Peyer's patch (tissue), 4 donors: Measurements from ENCODE around the gene JAML. TPM values are rescaled to one million over a fixed set of nuclear protein-coding genes. Genes with fewer than 3 reads are reported as not detected.

Source experiments
- DNase-seq, 3 donors: peaks; one replicate each; pipeline ENCODE4 v3.0.0-alpha.2; 2017 to 2019
- H3K27ac ChIP-seq, 4 donors: fragments of 200-600 bp; sonication (generic); one replicate each; pipeline ENCODE4 v1.5.1; 2016 to 2019
- H3K27me3 ChIP-seq, 2 donors: fragments of 200-600 bp; sonication (generic); one replicate each; pipeline ENCODE4 v1.5.1; 2019
- H3K36me3 ChIP-seq, 3 donors: fragments of 200-600 bp; sonication (generic); one replicate each; pipeline ENCODE4 v1.5.1; 2016 to 2019
- H3K4me1 ChIP-seq, 4 donors: fragments of 200-600 bp; sonication (generic); one replicate each; pipeline ENCODE4 v1.5.1; 2016 to 2019
- H3K4me3 ChIP-seq, 4 donors: fragments of 200-600 bp; sonication (generic); 1 replicate in 3 of 4; 2 replicates in 1 of 4; pipeline ENCODE4 v1.5.1; 2016 to 2019; ENCODE audit warnings: mild to moderate bottlenecking in 1 of 4
- H3K9me3 ChIP-seq, 4 donors: fragments of 200-600 bp; sonication (generic); one replicate each; pipeline ENCODE4 v1.5.1; 2016 to 2019; ENCODE audit warnings: mild to moderate bottlenecking in 1 of 4
- POLR2A ChIP-seq, 2 donors: fragments of 450-650 bp; IDR thresholded peaks; one replicate each; pipeline ENCODE4 v1.5.1; 2017; ENCODE audit warnings: antibody characterized with exemption in 2 of 2, mild to moderate bottlenecking in 2 of 2, moderate library complexity in 2 of 2
- total RNA-seq, 4 donors: library from RNA; depleted of rRNA; stranded (reverse); fragments of >200 nt; gene quantifications; one replicate each; pipeline ENCODE4 v1.1.0, GENCODE V29; 2016
- TF ChIP-seq, protein P1 (sequence below), 6 experiments: fragments of 450-650 bp in 4 of 6; fragments of 200-600 bp in 2 of 6; sonication (generic) in 1 of 6; IDR thresholded peaks; one replicate each; pipeline ENCODE4 v1.5.1; 2017 to 2019; ENCODE audit warnings: antibody characterized with exemption in 6 of 6, mild to moderate bottlenecking in 3 of 6, moderate library complexity in 1 of 6

JAML gene
- total RNA-seq, 4 donors from 2014 or later: 7.5 to 83.3 (median 14.4) TPM

DNA sequence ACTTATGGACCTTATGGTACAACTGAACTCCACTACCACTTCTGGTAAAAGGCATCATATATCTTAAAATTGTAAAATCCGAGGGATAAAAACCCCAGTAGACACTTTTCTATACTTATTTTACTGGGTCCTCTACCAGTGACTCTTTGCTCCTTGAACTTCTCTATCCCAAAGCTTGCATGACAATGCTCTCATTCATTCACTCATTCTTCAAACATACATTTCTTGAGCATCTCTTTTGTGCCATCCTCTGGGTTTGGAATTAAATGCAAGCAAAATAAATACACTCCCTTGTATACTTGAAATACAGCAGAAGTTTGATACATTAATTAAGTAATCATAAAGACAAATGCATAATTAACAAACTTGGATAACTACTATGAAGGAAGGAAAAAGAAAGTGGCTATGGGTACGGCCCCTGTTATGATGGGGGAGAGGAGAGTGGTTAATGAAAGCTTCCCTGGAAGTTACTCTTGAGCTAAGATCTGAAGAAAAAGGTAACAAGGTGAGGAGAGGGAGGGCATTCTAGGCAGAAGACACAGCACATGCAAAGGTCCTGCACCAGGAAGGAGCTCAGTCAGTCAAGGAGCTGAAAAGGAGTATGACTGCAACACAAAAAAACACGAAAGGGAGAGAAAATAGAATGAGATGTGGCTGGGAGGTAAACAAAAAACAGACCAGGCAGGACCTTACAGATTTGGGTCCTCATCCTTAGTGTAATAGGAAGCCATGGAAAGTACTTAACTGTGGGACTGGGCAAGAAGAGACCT is 19.4 kb upstream of the JAML start:
- no peaks in the 10 kb centered on the region for H3K36me3 ChIP-seq
- no peak overlapping the region for H3K27ac ChIP-seq
- peaks cover 0 to 19% (median 3%) of the 10 kb centered on the region in 4 donors for H3K4me1 ChIP-seq
- TF ChIP-seq POLR2A (IDR thresholded peaks at IDR 0.05): no peak
- TF ChIP-seq, protein P1, sequence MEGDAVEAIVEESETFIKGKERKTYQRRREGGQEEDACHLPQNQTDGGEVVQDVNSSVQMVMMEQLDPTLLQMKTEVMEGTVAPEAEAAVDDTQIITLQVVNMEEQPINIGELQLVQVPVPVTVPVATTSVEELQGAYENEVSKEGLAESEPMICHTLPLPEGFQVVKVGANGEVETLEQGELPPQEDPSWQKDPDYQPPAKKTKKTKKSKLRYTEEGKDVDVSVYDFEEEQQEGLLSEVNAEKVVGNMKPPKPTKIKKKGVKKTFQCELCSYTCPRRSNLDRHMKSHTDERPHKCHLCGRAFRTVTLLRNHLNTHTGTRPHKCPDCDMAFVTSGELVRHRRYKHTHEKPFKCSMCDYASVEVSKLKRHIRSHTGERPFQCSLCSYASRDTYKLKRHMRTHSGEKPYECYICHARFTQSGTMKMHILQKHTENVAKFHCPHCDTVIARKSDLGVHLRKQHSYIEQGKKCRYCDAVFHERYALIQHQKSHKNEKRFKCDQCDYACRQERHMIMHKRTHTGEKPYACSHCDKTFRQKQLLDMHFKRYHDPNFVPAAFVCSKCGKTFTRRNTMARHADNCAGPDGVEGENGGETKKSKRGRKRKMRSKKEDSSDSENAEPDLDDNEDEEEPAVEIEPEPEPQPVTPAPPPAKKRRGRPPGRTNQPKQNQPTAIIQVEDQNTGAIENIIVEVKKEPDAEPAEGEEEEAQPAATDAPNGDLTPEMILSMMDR (IDR thresholded peaks at IDR 0.05): no peak
- H3K9me3 ChIP-seq: no peaks in the 10 kb centered on the region
- DNase-seq: no peak
- no peak overlapping the region for H3K4me3 ChIP-seq
- H3K27me3 ChIP-seq: no peaks in the 10 kb centered on the region

DNA sequence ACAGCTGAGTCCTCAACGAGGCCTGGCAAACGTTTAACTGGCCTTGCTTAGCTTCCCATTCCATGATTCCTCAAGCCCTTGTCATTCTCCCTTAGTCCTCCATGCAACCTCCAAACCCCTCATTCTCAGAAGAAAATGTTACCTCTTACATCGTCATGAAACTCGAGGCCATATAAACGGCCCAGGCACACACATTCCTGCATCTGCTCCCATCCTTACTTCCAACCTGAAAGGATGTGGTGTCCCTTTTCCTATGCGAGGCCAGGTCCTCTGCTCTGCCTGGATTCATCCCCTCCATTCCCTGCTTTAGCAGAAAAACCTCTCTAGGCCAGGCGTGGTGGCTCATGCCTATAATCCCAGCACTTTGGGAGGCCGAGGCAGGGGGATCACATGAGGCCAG is 18.4 kb upstream of the JAML start:
- Histone ChIP-seq H3K9me3 (no peaks in the 10 kb centered on the region), H3K4me1 (peaks cover 0 to 19% (median 3%) of the 10 kb centered on the region in 4 donors), H3K27ac (no peak overlapping the region), H3K36me3 (no peaks in the 10 kb centered on the region), H3K4me3 (no peak overlapping the region), H3K27me3 (no peaks in the 10 kb centered on the region)
- no peak for DNase-seq
- no peak for TF ChIP-seq POLR2A (IDR thresholded peaks at IDR 0.05)
- TF ChIP-seq, protein P1 (IDR thresholded peaks at IDR 0.05): no peak

DNA sequence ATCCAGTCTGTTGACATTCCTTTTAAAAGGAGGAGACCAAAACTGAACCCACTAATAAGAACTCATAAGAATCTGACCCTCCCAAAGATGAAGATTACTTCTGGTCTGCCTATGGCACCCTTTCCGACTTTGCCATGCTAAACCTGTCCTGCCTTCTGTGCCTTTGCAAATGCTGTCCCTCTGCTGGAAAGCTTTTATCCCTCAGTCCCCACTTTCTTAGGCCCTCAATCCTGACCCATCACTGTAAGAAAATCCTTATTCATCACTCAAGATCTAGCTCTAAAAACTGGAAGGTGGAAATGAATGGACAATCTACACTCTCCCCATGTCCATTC is 16.9 kb upstream of the JAML start:
- Histone ChIP-seq H3K9me3 (no peaks in the 10 kb centered on the region), H3K4me1 (peaks cover 0 to 19% (median 3%) of the 10 kb centered on the region in 4 donors), H3K4me3 (peak overlapping the region in 1 of 4 donors; percentile 13), H3K36me3 (no peaks in the 10 kb centered on the region), H3K27me3 (no peaks in the 10 kb centered on the region), H3K27ac (peak overlapping the region in 3 of 4 donors; percentile 64 to 84 (median 66))
- no peak for TF ChIP-seq POLR2A (IDR thresholded peaks at IDR 0.05)
- TF ChIP-seq, protein P1 (IDR thresholded peaks at IDR 0.05): peak in 2 of 6 experiments; percentile 2 to 12
- no peak for DNase-seq

DNA sequence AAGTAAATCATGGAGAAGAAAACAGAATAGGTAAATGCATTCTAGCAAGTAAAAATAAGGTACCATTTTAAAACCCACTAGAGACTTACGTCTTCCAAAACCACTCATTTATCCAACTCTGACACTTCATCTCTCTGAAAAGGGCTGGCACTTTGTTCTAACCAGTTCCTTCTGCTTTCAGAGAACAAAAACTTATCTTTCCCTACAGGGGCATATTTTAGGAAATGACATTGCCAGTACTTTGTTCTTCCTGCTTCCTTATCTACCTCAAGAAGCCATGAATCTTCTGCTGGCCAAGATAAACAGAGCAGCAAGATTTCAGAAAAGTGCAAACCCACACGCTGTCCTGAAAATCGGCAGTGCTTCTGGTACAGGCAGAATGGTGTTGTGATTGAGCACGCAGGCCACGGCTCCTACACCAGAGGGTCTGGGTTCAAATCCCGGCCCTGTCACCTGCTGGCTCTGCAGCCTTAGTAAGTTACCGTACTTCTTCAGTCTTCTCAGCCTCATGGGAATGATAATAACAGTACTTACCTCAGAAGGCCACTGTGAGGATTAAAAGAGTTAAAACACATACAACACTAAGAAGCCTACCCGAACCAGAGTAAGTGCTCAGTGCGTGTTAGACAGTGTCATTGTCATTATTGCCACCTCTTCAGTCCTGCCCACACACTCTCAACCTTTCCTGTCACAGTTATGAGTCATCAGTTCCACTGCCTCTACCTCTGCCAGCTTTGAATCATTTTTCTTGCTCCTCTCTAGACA is 16.4 kb upstream of the JAML start:
- H3K4me3 ChIP-seq: peak overlapping the region in 2 of 4 donors; percentile 13 to 15
- no peaks in the 10 kb centered on the region for H3K36me3 ChIP-seq
- H3K27ac ChIP-seq: peak overlapping the region; percentile 64 to 84 (median 68)
- no peaks in the 10 kb centered on the region for H3K27me3 ChIP-seq
- peak in 1 of 3 donors; percentile 76 for DNase-seq
- H3K9me3 ChIP-seq: no peaks in the 10 kb centered on the region
- TF ChIP-seq, protein P1 (IDR thresholded peaks at IDR 0.05): peak in 1 of 6 experiments; percentile 8
- no peak for TF ChIP-seq POLR2A (IDR thresholded peaks at IDR 0.05)
- peaks cover 0 to 19% (median 3%) of the 10 kb centered on the region in 4 donors for H3K4me1 ChIP-seq

DNA sequence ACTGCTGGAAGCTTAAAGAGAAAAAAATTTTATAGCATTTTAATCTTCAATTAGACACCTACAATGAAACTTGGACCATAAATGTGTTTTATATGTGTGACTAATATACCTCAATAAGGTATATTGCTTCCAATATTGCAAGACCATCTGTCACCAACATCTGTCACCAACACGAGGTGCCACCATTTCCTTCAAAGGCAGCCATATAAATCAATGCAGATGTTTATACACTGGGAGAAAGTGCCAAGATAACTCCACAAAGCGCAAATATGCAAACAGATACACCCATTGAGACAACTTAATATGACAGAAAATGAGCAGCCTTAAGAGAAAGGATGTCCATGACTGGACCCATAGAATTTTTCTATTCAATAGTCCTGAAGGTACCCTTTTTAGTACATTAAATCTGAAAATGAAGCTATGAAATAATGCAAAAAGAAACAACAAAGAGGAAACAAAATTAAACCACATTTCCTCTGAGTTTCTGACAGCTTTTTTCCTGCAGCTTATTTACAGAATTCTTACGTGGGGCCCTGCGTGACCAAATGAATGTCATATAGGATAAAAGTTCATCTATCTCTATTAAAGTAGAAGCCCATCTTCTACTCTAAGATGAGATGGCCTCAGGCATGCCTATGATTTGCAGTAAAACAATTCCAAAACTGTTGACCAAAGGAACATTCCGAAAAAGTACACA is 14.8 kb upstream of the JAML start:
- H3K4me1 ChIP-seq: peaks cover 0 to 19% (median 3%) of the 10 kb centered on the region in 4 donors
- H3K27me3 ChIP-seq: no peaks in the 10 kb centered on the region
- H3K4me3 ChIP-seq: no peak overlapping the region
- no peak for TF ChIP-seq POLR2A (IDR thresholded peaks at IDR 0.05)
- TF ChIP-seq, protein P1 (IDR thresholded peaks at IDR 0.05): no peak
- H3K36me3 ChIP-seq: no peaks in the 10 kb centered on the region
- H3K27ac ChIP-seq: peak overlapping the region in 2 of 4 donors; percentile 19 to 84
- H3K9me3 ChIP-seq: no peaks in the 10 kb centered on the region
- DNase-seq: no peak
